Left cardiac atrium (tissue), 4 donors: ENCODE data around the gene CA11. TPM values are rescaled to one million over a fixed set of nuclear protein-coding genes. Genes with fewer than 3 reads are reported as not detected.
"Not testable (repeated sequence)": the region's sequence is repeated elsewhere in the genome, so short reads cannot be mapped to it uniquely, and the experiment has no call there.

Experiments
- ATAC-seq, 2 donors: fragments of 200-7000 bp; cut with Tn5 transposase; one replicate each; pipeline ENCODE4 v1.9.1; 2020; ENCODE audit warnings: mild to moderate bottlenecking in 2 of 2, moderate library complexity in 2 of 2
- DNase-seq: peaks from one replicate; pipeline ENCODE4 v3.0.0-alpha.2; 2020
- intact Hi-C, 2 donors: fragments of 100-400 bp; cut with DNase I; formaldehyde crosslinking; loops; one replicate each; pipeline versions ENCODE4 v1.14.1 to v1.15.1; 2022 to 2023
- total RNA-seq, 2 donors: library from RNA; stranded (reverse); fragmentation: NEBNext Ultra II Directional; extraction: Animal tissue kit (Norgen Biotek cat#: 25700); gene quantifications; one replicate each; pipeline ENCODE4 v1.2.1, GENCODE V29; 2021
- donor health status: DM: no; HTN: yes; CAD: no.
- donor health status: DM: no; HTN: yes; CAD: no; lungs with severe emphysema.
- donor health status: DM: yes; HTN: yes; CAD: no.
- donor health status: Dilated cardiomyopathy.

The CA11 gene
- total RNA-seq, 2 donors from 2014 or later: 7.1 to 7.7 TPM

- intact Hi-C loops: no loop called here
- DNase-seq: peak; percentile 36
- ATAC-seq: no peak
These were observed 12.6 kb downstream of the CA11 start for GRCh38 chr19:48633148-48634035.

- intact Hi-C loops: no loop called here
- ATAC-seq: no peak
- DNase-seq: peak; percentile 41
These were observed 13.3 kb downstream of the CA11 start for GRCh38 chr19:48632692-48633147.

- DNase-seq, ATAC-seq, intact Hi-C loops: not testable (repeated sequence)
These were observed 13.7 kb downstream of the CA11 start for GRCh38 chr19:48632286-48632685.

DNA sequence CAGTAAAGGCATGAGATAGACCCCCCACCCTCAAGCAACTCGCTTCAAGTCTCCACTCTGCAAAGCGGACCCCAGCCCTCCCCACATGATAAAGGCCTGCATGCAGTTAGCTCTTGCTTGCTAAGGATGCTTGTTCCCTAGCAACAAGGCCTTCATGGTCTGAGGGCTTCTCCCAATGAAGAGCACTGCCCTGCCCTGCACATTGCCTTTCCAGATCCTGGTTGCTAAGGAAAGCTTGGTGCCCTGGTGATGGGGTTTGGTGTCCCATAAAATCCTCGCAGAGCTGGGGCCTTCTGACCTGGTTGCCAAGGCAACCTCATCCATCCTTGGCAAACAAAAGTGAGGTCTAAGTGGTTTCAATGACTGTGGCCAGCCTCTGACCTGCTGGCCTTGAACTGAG is 14.8 kb downstream of the CA11 start:
- ATAC-seq: no peak
- intact Hi-C loops: no loop called here
- no peak for DNase-seq

DNA sequence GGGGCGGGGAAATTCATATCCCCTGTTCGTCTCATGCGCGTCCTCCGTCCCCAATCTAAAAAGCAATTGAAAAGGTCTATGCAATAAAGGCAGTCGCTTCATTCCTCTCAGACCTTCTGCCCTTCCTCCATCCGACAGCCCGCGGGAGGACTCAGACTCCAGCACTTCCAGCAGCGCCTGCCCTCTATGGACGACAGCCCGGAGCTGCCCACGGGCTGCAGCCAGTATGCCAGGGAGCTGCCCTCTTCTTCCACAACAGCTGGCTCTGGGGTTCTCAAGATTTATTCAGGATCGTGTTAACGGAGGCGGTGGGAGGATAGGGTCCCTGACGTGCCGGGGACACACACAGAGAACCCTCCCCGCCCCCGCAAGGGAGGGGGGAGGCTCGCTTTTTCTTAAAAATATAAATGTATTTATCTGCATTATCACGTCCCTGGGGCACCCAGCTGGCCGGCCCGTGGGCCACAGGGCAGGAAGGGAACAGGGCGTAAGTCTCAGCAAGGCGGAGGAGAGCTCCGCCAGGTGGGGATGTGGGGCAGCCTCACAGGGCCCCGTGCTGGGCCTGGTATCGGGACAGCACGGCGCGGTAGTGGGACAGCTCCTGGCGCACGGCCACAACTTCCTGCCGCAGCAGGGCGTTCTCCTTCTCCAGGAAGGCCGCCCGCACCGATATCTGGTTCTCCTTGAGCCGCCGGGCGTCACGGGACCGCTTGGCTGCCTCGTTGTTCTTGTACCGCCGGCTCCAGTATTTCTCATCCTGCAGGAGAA is 15.5 kb downstream of the CA11 start:
- peak in 1 of 2 donors; percentile 6 for ATAC-seq
- intact Hi-C loops: no loop called here
- peak; percentile 90 for DNase-seq

- intact Hi-C loops: no loop called here
- ATAC-seq (peak; percentile 20 to 58), DNase-seq (peak; percentile 67)
These were observed 16.2 kb downstream of the CA11 start for GRCh38 chr19:48629599-48630295.

- ATAC-seq: no peak
- intact Hi-C loops: no loop called here
- DNase-seq: peak; percentile 35
These were observed 16.7 kb downstream of the CA11 start for GRCh38 chr19:48629297-48629598.

DNA sequence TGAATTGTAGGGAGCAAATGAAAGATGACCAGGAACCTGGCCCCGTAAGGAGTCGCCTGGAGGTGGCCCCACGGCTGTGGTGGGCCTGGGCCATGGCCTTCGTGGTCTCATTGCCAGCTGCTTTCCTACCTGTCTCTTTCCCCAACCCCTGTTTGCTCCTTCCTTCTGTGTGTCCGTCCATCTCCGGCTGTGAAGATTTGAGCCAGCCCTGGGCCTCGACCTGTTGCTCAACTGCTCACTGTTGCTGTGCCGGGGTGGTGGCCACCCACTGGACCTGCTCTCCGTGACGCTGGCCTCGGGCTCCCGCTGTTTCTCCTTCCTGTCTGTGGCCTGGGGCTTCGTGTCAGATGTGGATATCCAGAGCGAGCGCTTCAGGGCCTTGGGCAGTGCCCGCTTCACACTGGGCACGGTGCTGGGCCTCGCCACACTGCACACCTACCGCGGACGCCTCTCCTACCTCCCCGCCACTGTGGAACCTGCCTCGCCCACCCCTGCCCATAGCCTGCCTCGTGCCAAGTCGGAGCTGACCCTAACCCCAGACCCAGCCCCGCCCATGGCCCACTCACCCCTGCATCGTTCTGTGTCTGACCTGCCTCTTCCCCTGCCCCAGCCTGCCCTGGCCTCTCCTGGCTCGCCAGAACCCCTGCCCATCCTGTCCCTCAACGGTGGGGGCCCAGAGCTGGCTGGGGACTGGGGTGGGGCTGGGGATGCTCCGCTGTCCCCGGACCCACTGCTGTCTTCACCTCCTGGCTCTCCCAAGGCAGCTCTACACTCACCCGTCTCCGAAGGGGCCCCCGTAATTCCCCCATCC is 17.3 kb downstream of the CA11 start:
- no peak for ATAC-seq
- no peak for DNase-seq
- intact Hi-C loops: no loop called here

GRCh38 chr19:48627865-48628314 is 18.1 kb downstream of the CA11 start:
- intact Hi-C loops: no loop called here
- DNase-seq (no peak), ATAC-seq (no peak)

DNA sequence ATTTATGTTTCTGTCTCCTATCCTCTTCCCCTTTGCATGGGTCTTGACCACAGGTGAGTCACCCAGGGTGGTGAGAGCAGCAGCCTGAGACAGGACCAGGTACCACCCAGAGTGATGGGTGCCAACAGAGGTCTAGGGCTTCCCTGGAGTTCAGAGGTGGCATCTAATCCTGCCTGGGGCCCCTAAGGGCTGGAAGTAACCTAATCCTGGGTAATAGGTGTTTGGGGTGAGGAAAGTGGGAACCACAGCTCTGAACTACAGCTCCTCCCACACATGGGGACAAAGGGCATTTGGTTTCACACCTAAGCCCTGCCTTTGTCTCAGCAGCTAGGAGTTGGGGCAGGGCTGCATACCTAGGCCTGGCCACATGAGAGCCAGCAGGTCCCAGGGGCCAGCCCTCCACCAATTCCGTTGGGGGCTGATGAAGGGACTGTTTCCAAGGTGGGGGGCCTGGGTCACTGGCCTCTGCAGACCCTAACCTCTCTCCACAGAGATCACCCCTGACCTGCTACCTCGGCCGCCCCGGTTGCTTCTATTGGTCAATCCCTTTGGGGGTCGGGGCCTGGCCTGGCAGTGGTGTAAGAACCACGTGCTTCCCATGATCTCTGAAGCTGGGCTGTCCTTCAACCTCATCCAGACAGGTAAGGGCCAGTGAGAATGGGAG is 18.7 kb downstream of the CA11 start:
- DNase-seq: no peak
- ATAC-seq: no peak
- intact Hi-C loops: no loop called here

- DNase-seq (peak; percentile 38), ATAC-seq (no peak)
- intact Hi-C loops: no loop called here
These were observed 20.1 kb downstream of the CA11 start for GRCh38 chr19:48625891-48626327.

DNA sequence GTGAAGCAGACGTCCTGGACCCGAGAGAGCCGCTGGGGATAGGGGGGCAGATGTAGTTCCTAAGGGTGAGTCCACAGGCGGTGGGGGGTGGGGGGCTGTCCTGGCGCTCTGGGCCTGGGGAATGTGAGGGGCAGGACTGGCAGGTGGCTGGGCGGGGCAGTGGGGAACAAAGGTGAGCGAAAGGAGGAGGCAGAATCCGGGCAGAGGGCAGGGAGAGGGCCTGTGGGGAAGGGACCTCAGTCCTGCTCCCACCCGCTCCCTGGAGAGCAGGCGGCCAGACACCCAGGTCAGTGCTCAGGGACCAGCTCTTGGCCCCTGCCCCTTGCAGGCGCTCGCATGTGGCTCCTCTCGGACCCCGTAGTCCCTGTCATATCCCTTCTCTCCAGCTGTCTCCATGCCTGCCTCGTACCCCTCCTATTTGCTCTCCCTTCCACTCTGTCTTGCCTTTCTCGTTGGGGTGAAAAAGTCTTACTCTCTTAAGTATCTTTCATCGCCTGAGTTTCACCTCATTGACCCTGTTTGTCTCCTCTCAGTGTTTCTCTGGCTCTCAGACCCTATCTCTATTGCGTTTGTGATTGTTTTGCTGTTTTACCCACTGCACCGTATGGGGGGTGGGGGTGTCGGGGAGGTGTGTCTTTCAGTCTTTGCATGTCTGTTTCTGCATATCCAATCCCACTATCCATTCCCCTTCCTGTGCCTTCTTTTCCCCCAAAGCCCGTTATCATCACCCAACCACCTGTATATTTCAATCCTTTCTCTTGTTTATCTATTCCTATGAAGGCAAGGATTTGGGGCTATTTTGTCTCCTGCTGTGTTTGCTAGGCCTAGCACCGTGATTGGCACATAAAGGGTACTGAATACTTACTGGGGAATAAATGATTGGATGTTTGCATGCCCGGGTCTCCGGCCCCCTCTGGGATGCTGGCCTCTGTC is 20.9 kb downstream of the CA11 start:
- no peak for DNase-seq
- no peak for ATAC-seq
- intact Hi-C loops: no loop called here

DNA sequence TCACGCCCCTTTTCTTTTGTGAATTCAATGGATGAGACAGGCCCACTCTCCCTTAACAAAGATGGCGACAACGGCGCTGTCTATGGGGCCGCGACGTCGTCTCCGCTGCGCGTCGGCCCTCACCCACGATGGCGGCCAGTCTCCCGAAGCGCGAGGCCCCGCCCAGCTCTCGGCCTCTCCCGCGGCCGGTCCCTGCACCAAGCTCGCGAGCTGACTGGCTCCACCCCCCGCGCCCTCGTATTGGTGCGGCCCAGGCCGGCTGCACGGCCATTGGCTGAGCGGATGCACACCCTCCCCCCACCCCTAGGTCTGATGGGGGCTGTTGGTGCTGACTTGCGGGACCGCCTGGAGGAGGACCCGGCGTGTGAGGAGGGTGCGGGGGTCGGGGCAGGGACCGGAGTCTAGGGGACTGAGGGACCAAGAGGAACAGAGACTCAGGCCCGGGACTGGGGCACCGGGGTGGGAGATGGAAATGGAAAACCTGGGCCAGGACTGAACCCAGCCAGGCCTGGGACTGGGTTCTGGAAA is 21.9 kb downstream of the CA11 start:
- intact Hi-C loops: no loop called here
- DNase-seq (peak; percentile 99), ATAC-seq (peak; percentile 86 to 88)

- intact Hi-C loops: no loop called here
- ATAC-seq: no peak
- no peak for DNase-seq
These were observed 22.4 kb downstream of the CA11 start for GRCh38 chr19:48623556-48624066.

DNA sequence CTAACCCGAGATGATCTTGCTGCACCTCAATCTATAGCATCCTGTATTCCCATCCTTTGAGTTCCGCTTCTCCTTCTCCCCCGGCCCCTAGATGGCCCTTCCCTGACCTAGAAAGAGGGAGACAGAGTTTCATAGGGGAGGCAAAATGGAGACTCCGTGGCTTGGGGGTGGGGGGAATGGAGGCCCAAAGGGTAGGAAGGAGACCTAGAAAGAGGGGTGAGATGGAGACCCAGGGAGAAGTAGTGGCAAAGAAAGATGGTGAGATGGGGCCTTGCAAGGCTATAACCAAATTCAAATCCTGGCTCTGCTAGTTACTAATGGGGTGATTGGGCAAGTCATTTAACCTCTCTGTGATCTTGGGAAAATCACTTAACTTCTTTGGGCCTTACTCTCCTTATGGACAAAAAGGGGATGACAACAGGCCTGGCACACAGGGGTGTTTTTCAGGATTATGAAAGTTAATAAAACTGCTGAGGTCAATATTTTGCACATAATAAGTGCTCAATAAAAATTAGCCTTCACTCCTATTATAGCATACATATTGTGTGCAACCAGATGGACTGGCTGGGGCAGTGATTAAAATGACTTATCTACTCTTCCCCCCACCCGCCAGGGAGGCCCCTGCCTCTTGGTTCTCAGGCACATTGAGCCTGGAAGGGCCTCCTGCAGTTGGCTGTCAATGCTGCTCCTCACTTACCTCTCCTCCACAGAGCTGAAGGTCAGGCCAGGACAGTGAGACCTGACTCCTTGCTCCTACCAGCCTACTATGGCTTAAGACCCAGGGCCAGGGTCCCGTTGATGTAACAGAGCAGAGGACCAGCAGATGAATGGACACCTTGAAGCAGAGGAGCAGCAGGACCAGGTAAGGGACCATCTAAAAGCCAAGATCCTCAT is 26.0 kb downstream of the CA11 start:
- DNase-seq: peak; percentile 30
- intact Hi-C loops: no loop called here
- no peak for ATAC-seq
